A673 (cell line): ENCODE data around the gene FBXL7. TPM values are rescaled to one million over a fixed set of nuclear protein-coding genes. Genes with fewer than 3 reads are reported as not detected.

ENCODE experiments used
- BruUV-seq: library from RNA; stranded (reverse); fragments of 400-500 nt; replicated peaks from 2 replicates; lab custom pipeline; 2021; lab: Mats Ljungman, UMichigan
- CTCF ChIA-PET: fragments of 300-600 bp; sonication (Branson Sonifier 250); formaldehyde crosslinking; loops from one replicate; lab custom pipeline; 2022; ENCODE audit warnings: antibody characterized with exemption; lab: Charles Lee
- POLR2A ChIA-PET: fragments of 300-600 bp; sonication (Branson Sonifier 250); formaldehyde crosslinking; loops from one replicate; lab custom pipeline; 2022; ENCODE audit warnings: antibody characterized with exemption; ENCODE audit not compliant: low non-redundant PET; lab: Charles Lee
- DNase-seq: peaks from one replicate; pipeline ENCODE4 v3.0.0-alpha.2; 2015; ENCODE audit warnings: low spot score
- H3K27ac ChIP-seq: fragments of 200-600 bp; sonication (generic); 2 replicates; pipeline ENCODE4 v1.5.1; 2016; ENCODE audit warnings: mixed run types, low read depth, mild to moderate bottlenecking, mixed read lengths, antibody characterized with exemption, low read length; ENCODE audit not compliant: poor library complexity, severe bottlenecking
- H3K27me3 ChIP-seq: fragments of 200-600 bp; sonication (generic); replicated peaks from 2 replicates; pipeline ENCODE4 v1.6.1; 2017; ENCODE audit warnings: mixed run types, low read depth, mild to moderate bottlenecking, mixed read lengths, antibody characterized with exemption, low read length; ENCODE audit not compliant: insufficient read depth, poor library complexity
- H3K36me3 ChIP-seq: fragments of 200-600 bp; sonication (generic); 2 replicates; pipeline ENCODE4 v1.6.1; 2016; ENCODE audit warnings: mixed run types, mild to moderate bottlenecking, mixed read lengths, antibody characterized with exemption, low read length; ENCODE audit not compliant: insufficient read depth, poor library complexity, severe bottlenecking
- H3K4me1 ChIP-seq: fragments of 200-600 bp; sonication (generic); 2 replicates; pipeline ENCODE4 v1.6.1; 2017; ENCODE audit warnings: mixed run types, mild to moderate bottlenecking, mixed read lengths, antibody characterized with exemption, low read length; ENCODE audit not compliant: insufficient read depth, poor library complexity, severe bottlenecking
- H3K4me3 ChIP-seq: fragments of 200-600 bp; sonication (generic); 2 replicates; pipeline ENCODE4 v1.5.1; 2016; ENCODE audit warnings: low read depth, mixed run types, mild to moderate bottlenecking, mixed read lengths, low read length; ENCODE audit not compliant: poor library complexity, severe bottlenecking
- H3K9me3 ChIP-seq: fragments of 200-600 bp; sonication (generic); 2 replicates; pipeline ENCODE4 v1.6.1; 2016; ENCODE audit warnings: mixed run types, low read depth, mild to moderate bottlenecking, mixed read lengths, antibody characterized with exemption, low read length; ENCODE audit not compliant: poor library complexity, severe bottlenecking
- EZH2 ChIP-seq: fragments of 200-600 bp; sonication (generic); IDR thresholded peaks from 2 replicates; pipeline ENCODE4 v1.6.1; 2017; ENCODE audit warnings: borderline replicate concordance, low read depth, mild to moderate bottlenecking, mixed read lengths, antibody characterized with exemption, low read length; ENCODE audit not compliant: poor library complexity, severe bottlenecking
- intact Hi-C: fragments of 100-400 bp; cut with micrococcal nuclease; formaldehyde crosslinking; loops from one replicate; pipeline ENCODE4 v1.10.0; 2022; ENCODE audit not compliant: unreplicated experiment
- total RNA-seq: library from RNA; stranded (reverse); gene quantifications from 2 replicates; pipeline ENCODE4 v1.2.3, GENCODE V29; 2021
- TF ChIP-seq, protein P1 (sequence below): fragments of 300-800, 200-600 bp; sonication (generic); conservative IDR thresholded peaks from 2 replicates; pipeline ENCODE4 v1.5.1; 2017; ENCODE audit warnings: low read depth, mild to moderate bottlenecking, antibody characterized with exemption, low read length, moderate library complexity, mixed read lengths

The FBXL7 gene
- total RNA-seq, 1 experiment from 2014 or later: 5.9 TPM

DNA sequence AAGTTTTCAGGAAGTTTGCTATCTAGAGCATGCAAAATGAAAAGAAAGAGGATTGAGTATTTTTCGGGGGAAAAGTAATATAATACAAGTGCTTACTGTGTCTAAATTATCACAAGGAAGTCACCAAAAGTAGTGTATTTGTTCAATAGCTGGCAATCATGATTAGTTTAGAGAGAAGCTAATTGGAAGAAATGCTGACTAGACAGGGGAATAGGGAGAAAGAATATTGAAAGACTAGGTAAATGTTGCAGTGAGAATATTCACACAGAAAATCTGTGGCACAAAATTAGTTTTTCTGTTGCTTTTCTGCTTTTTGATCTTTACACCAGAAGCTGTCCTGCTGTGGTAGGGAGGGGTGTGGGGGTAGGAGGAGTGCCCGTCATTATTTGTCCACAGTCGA lies 440.9 kb downstream of the FBXL7 start:
- no peaks in the 10 kb centered on the region for H3K36me3 ChIP-seq
- no peak for DNase-seq
- no peaks in the 10 kb centered on the region for H3K9me3 ChIP-seq
- no peaks in the 10 kb centered on the region for H3K27me3 ChIP-seq
- CTCF ChIA-PET: no interaction called here
- no peak for TF ChIP-seq EZH2
- TF ChIP-seq, protein P1, sequence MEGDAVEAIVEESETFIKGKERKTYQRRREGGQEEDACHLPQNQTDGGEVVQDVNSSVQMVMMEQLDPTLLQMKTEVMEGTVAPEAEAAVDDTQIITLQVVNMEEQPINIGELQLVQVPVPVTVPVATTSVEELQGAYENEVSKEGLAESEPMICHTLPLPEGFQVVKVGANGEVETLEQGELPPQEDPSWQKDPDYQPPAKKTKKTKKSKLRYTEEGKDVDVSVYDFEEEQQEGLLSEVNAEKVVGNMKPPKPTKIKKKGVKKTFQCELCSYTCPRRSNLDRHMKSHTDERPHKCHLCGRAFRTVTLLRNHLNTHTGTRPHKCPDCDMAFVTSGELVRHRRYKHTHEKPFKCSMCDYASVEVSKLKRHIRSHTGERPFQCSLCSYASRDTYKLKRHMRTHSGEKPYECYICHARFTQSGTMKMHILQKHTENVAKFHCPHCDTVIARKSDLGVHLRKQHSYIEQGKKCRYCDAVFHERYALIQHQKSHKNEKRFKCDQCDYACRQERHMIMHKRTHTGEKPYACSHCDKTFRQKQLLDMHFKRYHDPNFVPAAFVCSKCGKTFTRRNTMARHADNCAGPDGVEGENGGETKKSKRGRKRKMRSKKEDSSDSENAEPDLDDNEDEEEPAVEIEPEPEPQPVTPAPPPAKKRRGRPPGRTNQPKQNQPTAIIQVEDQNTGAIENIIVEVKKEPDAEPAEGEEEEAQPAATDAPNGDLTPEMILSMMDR: no peak
- H3K4me1 ChIP-seq: no peaks in the 10 kb centered on the region
- POLR2A ChIA-PET: no interaction called here
- intact Hi-C loops: no loop called here
- H3K4me3 ChIP-seq: no peak overlapping the region
- no peak overlapping the region for H3K27ac ChIP-seq
- BruUV-seq: no TSS peak

GRCh38 chr5:15943487-15943886 lies 443.5 kb downstream of the FBXL7 start:
- Histone ChIP-seq H3K4me3 (no peak overlapping the region), H3K36me3 (no peaks in the 10 kb centered on the region), H3K9me3 (no peaks in the 10 kb centered on the region), H3K27me3 (no peaks in the 10 kb centered on the region), H3K4me1 (no peaks in the 10 kb centered on the region), H3K27ac (no peak overlapping the region)
- BruUV-seq: no TSS peak
- ChIA-PET CTCF (no interaction called here), POLR2A (no interaction called here)
- TF ChIP-seq, protein P1: no peak
- TF ChIP-seq EZH2: no peak
- DNase-seq: no peak
- intact Hi-C loops: no loop called here

- intact Hi-C loops: no loop called here
- POLR2A ChIA-PET: no interaction called here
- H3K9me3 ChIP-seq: no peaks in the 10 kb centered on the region
These were observed 446.0 kb downstream of the FBXL7 start for GRCh38 chr5:15946026-15946425.

More at GRCh38 chr5:15946026-15946425, 446.0 kb downstream of the FBXL7 start:
- TF ChIP-seq, protein P1: no peak
- TF ChIP-seq EZH2: no peak
- Histone ChIP-seq H3K4me3 (no peak overlapping the region), H3K27me3 (no peaks in the 10 kb centered on the region), H3K27ac (no peak overlapping the region), H3K4me1 (no peaks in the 10 kb centered on the region), H3K36me3 (no peaks in the 10 kb centered on the region)
- no TSS peak for BruUV-seq
- no peak for DNase-seq
- CTCF ChIA-PET: no interaction called here
